CD4-positive, alpha-beta T cell treated with Interleukin-17A for 4 hours (primary cell): ENCODE data around the gene FZR1.

Experiments used
- DNase-seq: peaks from one replicate; pipeline ENCODE4 v3.0.0-alpha.2; 2020; ENCODE audit warnings: mixed read lengths

The FZR1 gene

DNA sequence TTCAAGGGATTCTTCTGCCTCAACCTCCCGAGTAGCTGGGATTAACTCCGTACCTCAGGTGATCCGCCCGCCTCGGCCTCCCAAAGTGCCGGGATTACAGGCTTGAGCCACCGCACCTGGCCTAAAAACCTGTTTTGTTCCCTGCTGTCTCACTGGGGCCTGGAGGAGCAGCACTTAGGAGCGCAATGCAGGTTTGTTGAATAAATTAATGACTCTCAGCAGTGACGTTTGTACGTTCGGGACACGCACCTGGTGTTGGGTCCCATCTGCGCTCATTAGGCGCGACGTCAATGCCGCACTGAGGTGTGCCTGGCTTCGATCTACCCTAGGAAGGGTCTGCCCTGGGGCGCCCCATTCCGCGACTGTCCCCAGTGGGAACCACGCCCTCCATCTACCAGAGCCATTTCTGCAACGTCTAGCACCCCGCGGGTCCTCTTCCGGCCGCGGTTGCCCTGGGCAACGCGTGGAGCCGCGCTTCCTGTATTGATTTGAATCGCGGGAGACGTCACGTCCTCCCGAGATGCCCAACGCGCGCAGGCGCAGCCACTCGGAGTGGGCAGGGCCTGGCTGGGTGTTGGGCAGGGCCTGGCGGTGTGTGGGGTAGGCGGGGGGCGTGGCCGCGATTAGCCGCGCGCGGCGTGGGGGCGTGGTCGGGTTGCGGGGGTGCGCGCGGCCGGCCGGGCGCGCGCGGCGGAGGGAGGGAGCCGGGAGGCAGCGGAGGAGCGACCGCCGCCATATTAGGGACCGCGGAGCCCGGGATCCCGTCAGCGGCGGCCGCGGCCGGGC lies at the start of gene FZR1:
FZR1 (plus strand) TSS at position 714 of the 786 bp plus-strand sequence. CDS start 16,679 bp downstream, outside the sequence.
- peak; percentile 100 for DNase-seq

DNA sequence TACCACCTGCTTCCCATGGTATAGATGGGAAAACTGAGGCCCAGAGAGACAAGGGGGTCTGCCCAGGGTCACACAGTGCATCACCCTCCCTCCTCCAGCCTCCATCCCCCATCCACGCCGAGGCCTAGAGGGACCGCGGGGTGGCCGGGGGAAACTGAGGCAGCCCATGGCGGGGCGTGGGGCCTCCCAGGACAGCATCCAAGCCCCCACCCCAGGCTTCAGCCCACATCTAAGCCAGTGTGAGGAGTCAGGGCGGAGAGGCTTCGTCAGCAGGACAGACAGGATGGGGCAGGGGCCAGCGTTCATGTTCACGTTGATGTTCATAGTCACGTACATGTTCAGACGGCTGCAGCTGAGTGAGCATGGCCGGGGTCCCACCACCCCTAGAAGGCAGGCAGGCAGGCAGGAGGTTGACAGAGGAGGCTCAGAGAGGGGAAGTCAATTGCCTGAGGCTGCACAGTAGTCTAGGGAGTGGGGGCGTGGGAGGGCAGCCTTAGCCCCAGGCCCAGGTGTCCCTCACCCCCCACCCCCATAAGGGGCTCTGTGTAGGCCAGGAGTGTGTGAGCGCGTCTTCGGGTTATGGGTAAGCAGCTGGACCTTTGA lies 49.1 kb upstream of the FZR1 start:
- no peak for DNase-seq

DNA sequence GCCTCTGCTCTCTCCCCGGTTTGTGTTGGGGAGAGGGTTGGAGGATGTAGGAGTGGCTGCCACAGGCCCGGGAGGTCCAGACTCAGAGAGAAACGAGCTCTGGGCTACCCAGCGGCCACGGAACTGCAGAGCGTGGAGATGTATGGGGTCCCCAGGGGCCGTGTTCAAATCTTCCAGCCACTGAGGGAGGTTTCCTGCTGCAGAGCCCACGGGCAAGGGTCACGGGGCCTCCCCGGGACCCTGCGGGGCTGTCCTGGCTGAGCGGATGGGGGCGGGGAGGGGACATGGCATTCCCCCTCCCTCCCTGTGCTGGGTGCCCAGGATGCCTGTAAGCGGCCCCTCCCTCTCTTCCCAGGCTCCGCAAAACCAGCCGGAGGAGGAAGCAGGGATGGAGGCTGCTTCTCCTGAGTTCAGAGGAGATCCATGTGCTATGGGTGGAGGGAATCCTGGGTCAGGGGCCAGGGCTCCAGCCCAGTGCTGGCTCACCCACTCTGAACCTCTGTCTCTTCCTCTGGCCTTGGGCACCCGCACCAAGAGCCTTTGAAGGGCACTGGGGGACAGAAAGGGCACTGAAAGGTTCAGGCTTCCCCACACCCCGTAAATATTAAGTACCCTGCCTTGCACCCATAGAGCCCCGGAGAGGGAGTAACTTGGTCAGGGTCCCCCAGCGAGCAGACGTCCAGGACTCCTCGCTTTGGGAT lies 48.4 kb upstream of the FZR1 start:
- no peak for DNase-seq

DNA sequence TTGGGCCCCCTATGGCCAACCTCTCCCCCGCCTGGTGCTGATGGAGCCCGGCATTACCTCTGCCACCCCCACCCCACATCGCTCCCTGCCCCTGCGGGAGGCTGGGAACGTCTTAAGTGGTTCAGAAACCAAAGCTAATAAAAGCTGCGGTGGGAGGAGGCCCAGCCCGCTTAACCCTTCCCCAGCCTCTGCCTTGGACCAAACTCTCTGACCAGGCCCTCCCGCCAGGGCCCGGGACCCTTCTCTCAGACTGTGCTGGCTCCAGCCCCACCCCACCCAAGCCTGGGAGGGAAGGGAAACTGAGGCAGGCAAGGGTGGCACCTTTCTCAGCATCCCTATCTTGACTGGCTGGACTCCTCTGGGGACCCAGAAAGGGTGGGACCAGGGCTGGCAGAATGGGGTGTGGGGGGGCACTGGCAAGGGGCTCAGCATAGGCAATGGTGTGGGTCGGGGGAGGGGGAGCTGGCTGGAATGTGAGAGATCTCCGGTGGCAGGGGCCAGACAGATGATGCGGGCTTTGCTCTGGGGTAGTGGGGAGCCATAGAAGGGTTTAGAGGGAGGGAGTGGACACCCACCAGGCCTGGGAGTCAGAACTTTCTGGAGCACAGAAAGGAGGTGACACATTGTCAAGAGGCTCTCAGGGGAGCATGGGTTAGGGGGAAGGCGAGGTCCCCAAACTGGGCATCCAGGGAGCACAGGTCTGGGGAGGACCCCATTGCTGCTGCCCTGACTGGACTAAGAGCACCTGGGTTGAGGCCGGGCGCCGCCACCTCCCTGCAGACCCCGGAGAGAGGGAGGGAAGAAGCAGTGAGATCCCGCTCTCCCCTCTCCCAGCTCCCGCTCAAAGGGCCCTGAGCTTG lies 47.7 kb upstream of the FZR1 start:
- DNase-seq: no peak

DNA sequence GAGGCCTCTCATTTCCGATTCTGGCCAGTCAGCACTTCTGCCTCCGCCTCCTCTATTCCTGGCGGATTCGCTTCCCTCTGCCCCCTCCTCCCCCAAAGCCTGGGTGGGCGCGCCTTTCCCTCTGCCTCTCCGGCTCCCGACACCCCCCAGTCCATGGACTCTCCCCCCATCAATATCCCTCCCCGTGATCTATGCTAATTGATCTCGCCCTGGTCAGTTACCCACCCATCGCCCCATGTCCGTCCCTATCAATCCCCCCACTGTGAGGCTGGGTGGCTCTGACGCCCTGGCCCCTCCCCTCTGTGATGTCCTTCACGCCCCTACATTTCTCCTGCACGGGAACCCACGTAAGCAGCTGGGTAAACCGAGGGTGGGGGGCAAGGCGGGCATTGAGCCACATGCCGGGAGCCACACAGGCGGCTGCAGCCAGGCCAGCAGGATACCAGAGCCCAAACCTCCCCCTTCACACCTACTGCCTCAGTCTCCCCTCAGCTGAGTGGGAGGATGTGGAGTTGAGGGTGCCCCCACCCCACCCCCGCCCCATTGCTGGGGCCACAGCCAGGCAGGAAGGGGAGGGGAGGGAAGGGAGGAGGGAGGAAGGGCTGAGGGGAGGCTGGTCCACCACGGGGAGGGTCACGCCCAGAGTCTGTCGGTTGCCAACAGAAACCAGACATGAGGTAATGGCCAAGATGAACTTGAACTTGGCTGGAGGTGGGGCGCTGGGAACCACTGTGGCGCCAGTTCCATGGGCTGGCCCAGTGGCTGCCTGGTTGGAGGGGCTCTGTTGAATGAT lies 46.8 kb upstream of the FZR1 start:
- DNase-seq: no peak

DNA sequence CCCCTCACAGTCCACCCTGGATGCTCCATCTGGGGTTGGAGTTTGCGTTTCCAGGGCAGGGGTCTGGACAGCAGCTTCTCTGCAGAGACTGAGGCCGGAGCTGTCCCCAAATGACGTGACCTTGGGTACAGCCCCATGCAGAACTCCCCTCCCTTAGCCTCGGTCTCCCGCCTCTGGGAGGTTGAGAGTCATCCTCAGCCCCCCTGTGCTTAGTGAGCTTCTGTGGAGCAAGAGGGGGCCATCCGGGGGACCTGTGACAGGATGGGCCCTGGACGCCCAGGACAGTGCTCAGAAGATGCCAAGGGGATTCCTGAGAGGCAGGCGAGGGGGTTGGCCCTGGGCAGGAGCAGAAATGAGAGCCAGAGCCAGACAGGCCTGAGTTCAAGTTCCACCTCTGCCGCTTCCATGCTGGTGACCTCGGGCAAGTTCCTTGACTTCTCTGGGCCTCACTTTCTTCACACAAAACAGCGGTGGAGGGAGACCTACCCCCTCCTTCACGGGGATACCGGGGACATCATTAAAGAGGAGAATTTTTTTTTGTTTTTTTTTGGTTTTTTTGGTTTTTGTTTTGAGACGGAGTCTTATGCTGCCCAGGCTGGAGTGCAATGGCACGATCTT lies 46.0 kb upstream of the FZR1 start:
- no peak for DNase-seq

DNA sequence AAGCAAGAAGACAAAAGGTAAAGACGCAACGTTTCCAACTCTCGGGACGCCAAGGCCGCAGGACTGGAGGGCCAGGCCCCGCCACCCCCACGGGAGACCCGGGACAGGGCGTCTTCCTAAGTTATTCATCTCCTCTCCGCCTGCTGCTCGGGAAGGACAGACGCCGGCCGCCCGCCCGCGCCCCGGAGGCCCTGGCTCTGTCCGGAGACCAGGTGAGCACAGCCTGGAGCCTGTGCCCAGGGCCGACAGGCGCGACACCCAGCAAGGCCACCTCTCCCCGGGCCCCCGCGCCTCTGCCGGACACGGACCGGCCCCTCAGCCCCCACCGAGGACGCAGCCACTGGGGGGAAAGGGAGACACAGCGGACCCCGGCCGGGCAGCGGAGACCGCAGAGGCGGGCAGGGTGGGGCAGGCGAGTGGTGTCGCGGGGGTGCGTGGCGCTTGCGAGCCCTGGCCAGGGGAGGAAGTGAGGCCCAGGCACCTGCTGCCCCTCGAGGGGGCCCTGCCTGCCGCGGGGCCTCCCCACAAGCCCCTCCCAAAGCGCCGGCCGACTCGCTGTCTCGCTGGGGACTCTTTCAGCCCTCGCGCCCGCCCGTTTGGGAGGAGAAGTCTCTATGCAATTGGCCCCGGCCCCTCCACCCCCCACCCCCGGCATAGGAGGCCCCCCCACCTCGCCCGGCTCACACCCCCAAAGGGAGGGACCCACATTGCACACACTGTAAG lies 43.0 kb upstream of the FZR1 start:
- no peak for DNase-seq

DNA sequence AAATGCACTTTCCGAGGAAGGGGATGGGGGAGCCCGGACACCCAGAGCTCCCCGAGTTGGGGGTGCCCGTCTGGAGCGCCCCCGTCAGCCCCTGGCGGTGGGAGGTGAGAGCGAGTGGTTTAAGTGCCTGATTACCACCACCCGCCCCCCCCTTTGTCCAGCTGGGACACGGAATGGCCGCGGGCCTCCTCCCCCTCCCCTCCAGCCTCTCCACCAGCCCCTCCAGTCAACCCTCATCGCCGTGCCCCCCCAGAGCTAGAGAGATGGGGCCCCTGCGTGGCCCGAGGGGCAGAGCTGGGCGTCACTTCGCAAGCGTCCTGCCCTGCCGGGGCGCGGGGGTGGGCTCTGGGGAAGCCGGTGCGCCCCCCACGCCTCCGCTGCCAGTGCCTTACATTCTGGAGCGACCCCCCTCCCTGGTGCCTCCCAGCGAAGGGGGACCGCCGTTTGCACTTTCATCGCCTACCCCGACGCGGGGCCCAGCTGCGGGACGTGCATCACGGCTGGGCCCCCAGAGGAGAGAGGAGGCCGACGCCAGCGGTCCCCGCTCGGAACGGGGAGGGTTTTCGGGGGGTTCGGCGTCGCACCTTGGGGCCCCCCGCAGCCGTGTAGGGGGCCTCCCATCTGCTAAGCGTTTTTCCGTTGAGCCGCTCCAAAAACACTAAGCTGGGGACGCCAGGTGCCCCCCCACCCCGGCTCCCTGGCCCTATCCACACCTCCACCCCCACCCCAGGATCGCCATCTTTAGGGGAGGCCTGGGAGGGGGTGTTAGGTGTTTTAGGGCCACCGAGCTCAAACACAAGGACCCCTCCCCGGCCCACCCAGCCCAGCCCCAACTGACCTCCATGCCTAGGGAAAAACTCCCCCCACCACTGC lies 42.2 kb upstream of the FZR1 start:
- no peak for DNase-seq

DNA sequence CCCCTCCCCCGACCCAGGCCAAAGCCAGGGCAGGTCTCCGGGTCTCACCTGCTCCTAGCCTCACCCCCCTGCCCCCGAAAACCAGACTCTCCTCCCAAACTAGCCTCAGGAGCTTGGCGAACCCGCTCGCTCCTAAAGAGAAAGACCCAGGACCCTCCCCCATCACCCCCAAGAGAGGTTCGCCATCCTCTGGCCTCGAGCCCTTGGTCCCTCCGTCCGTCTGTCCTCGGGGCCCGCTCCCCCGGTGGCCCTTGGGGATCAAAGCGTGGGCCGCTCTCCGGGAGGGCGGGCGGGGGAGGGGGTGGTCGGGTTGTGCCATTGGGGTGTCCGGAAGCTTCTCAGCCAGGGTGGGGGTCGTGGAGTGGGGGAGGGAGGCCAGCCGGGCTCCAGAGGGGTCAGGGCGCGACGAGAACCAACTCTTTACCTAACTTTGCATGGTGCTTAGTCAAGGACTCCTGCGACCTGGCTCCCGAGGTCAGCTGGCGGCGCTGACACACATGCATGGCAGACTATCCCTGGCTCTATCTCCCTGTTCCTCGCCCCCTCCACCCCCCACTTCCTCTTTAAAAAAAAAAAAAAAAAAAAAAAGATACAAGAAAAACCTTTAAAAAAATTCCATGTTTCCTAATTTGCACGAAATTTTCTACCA lies 41.4 kb upstream of the FZR1 start:
- no peak for DNase-seq

DNA sequence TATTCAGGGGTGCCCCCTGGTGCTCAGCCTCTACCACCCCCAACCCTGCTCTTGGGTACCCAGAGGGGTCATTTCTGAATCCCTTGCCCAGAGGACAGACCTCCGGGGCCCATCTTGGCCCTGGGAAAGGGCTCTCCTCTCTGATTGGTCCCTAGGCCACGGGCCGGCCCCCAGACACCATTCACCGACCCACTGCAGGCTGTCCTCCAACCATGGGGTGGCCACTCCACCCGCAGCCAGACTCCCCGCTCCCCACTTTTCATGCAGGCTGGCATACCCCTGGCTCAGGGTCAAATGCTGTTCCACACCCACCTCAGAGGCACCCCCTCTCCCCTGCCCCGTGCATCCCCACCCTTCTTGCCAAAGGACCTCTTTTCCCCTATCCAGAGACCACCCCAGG lies 40.6 kb upstream of the FZR1 start:
- no peak for DNase-seq

DNA sequence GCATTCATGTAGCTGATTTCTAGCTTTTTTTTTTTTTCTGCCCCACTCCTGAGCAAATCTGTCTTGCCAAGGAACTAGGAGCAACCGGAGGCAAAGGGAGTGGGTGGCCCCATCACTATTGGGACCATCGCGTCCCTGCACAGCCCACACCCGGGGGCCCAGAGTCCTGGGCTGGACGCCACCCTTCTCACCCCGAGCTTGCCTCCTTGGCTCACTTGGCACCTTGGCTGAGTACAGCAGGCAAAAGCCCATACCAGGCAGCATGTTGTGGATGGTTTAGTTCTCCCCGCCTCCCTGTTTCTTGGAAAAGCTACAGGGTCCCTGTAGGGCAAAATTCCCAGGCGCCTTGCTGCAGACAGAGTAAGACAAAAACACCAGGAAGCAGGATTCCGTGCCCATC lies 39.5 kb upstream of the FZR1 start:
- no peak for DNase-seq

DNA sequence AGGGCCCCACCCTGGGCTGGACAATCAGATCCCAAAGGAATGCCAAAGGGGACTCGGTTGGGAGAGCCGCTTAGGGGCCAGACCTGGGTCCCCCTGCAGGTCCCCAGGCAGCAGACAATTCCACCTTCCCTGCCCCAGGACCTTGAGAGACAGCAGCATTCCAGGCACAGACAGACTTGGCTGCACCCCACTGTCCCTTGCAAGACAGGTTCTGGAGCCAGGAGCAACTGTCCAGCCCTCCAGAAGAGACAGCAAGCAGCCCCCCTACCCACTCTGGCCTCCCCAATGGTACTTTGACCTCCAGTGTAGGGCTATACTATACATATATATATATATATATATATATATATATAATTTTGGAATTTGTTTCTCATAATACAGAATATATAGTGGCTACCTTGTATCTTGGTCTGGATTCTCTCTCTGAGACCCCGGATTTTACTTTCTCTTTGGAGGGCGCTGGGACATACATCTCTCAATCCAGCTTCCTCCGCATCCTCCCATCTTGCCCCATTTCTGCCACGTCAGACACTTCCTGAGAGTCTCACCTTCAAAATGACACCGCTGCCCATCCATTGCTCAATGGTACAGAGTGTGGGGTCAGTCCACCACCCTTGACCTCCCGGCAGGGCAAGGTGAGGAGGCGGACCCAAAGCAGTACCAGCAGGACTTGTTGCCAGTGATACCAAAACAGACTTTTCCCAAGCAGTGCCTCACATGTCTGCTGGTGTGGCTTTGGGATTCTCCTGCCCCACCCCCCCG lies 38.5 kb upstream of the FZR1 start:
- no peak for DNase-seq

DNA sequence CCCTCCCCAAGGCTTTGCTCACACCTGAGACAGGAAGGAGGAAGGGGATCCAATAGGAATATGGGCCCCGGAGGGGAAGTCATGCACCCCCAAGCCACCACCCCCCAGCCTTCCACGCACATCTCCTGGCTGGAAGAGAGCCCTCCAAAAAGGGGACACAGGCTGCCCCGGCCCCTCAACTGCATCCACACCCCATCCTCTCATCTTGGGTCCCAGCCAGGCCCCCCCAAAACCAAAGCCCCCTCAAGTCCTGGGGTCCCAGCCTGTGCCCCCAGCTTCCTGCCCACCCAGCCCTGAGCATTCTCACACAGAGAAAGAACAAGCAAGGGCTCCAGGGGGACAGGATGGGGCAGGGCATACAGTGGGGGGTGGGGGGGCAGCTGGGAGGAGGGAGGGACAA lies 37.9 kb upstream of the FZR1 start:
- DNase-seq: no peak

DNA sequence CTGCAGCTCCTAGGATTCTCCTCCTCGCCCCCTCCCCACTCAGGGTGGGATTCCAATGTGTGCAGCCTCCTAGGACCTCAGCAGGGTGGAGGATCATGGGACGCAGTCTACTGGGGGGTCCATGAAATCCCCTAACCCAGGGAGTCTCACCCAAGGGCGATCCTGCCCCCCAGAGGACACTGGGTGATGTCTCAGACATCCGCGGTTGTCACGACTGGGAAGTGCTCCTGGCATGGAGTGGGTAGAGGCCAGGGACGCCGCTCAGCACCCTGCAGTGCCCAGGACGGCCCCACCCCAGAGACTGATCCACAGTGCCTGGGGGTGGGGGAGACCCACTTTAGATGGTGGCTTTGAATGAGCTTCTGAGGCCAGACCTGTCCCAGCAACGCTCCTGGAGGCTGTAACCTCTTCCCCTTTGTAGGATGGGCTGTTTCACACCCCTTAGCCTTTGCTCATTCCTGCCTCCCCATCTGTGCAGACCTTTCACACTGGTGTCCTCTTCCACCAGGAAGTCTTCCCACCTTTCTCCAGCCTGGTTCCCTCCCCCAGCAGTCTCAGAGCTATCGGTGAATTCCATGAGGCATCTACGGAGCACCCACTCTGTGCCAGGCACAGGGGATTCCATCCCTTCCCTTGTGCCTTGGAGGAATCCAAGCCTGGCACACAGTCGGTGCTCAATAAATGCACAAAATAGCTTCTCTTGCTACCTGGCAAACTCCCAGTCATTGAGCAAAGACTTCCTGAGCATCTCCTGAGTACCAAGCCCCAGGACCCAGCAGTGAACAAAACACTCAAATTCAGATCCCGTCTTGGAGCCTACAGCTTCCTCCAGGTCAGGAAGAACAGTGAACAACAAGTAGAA lies 36.2 kb upstream of the FZR1 start:
- no peak for DNase-seq

DNA sequence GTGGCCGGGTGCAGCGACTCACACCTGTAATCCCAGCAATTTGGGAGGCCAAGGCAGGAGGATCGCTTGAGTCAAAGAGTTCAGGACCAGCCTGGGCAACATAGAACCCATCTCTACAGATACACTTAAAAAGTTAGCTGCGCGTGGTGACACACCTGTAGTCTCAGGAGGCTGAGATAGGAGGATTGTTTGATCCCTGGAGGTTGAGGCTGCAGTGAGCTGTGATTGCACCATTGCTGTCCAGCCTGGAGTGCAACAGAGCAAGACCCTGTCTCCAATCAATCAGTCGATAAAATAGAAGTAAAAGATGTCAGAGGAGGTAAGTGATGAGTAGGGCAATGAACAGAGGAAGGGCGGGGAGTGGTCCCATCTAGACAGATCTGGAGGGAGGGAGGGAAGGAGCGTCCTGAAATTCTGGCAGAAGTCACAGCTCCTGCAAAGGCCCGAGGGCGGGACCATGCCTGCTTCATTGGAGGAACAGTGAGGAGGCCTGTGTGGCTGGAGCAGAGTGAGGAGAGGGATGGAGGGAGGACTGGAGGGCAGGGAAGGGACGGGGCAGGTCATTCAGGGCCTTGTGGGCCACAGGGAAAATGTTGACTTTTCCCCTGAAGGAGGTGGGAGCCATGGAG lies 35.5 kb upstream of the FZR1 start:
- DNase-seq: no peak

DNA sequence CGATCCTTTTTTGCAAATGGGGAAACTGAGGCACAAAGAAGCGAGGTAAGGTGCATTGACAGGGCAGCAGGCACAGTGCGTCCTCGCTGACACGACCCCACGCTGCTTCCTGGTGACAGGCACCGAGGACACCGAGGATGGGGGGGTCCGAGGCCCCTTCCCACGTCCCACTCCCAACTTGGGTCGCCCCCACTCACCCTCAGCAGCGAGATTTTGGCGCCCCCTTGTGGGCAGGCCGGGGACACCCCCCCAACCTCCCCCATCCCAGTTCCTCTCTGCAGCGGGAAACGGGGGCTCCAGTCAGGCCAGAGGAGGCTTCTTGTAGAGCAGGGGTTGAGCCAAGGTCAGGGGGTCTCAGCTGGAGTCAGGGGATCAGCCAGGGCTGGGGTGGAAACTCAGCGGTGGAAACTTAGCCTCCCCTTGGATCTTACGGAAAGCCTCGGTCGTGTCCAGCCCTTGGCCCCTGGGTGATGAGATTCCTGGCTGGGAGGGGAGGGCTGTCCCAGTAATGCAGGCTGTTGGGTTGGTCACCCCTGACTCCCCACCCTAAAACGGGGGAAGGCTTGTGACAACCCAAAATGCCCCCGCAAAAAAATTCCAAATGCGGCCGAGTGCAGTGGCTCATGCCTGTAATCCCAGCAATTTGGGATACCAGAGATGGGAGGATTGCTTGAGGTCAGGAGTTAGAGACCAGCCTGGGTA lies 34.0 kb upstream of the FZR1 start:
- peak; percentile 60 for DNase-seq

DNA sequence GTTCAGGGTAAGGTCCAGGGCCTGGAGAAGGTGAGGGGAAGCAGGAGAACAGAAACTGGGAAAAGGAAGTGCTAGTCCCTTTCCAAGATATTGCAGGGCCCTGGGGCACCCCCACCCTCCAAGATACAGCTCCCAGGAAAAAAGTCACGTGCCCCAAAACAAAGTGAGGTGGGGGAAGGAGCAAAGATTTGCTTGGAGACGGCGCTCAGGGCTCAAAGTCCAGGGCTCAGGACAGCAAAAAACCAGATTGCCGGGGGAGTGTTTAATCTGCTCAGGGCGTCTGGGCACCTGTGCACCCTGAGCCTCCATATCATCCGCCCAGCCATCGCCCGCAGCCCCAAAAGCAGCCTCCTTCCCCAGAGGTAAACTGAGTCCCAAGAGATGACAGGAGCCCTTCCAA lies 32.1 kb upstream of the FZR1 start:
- no peak for DNase-seq
